ENCODE data around the gene UNC5C.

- no peak for TF ChIP-seq ZNF24 (tag by site-specific recombination; IDR thresholded peaks at IDR 0.05)
- TF ChIP-seq ZNF184 (tag by site-specific recombination; IDR thresholded peaks at IDR 0.05): no peak
- TF ChIP-seq, protein P1, sequence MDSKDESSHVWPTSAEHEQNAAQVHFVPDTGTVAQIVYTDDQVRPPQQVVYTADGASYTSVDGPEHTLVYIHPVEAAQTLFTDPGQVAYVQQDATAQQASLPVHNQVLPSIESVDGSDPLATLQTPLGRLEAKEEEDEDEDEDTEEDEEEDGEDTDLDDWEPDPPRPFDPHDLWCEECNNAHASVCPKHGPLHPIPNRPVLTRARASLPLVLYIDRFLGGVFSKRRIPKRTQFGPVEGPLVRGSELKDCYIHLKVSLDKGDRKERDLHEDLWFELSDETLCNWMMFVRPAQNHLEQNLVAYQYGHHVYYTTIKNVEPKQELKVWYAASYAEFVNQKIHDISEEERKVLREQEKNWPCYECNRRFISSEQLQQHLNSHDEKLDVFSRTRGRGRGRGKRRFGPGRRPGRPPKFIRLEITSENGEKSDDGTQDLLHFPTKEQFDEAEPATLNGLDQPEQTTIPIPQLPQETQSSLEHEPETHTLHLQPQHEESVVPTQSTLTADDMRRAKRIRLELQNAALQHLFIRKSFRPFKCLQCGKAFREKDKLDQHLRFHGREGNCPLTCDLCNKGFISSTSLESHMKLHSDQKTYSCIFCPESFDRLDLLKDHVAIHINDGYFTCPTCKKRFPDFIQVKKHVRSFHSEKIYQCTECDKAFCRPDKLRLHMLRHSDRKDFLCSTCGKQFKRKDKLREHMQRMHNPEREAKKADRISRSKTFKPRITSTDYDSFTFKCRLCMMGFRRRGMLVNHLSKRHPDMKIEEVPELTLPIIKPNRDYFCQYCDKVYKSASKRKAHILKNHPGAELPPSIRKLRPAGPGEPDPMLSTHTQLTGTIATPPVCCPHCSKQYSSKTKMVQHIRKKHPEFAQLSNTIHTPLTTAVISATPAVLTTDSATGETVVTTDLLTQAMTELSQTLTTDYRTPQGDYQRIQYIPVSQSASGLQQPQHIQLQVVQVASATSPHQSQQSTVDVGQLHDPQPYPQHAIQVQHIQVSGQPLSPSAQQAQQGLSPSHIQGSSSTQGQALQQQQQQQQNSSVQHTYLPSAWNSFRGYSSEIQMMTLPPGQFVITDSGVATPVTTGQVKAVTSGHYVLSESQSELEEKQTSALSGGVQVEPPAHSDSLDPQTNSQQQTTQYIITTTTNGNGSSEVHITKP (tag by site-specific recombination; IDR thresholded peaks at IDR 0.05): no peak
- TF ChIP-seq, protein P2, sequence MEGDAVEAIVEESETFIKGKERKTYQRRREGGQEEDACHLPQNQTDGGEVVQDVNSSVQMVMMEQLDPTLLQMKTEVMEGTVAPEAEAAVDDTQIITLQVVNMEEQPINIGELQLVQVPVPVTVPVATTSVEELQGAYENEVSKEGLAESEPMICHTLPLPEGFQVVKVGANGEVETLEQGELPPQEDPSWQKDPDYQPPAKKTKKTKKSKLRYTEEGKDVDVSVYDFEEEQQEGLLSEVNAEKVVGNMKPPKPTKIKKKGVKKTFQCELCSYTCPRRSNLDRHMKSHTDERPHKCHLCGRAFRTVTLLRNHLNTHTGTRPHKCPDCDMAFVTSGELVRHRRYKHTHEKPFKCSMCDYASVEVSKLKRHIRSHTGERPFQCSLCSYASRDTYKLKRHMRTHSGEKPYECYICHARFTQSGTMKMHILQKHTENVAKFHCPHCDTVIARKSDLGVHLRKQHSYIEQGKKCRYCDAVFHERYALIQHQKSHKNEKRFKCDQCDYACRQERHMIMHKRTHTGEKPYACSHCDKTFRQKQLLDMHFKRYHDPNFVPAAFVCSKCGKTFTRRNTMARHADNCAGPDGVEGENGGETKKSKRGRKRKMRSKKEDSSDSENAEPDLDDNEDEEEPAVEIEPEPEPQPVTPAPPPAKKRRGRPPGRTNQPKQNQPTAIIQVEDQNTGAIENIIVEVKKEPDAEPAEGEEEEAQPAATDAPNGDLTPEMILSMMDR (tag by site-specific recombination; IDR thresholded peaks at IDR 0.05): no peak
Observed at GRCh38 chr4:95288552-95288951, 260.2 kb downstream of the UNC5C start.

Data from HEK293 (cell line).